GM18520 (cell line): ENCODE data around the gene BLNK.
"Not testable (repeated sequence)": the region's sequence is repeated elsewhere in the genome, so short reads cannot be mapped to it uniquely, and the experiment has no call there.

Source experiments
- ATAC-seq: cut with Tn5 transposase; IDR thresholded peaks from one replicate; pipeline ENCODE4 v1.9.1; 2021; ENCODE audit not compliant: unreplicated experiment

BLNK gene

GRCh38 chr10:96230527-96230926 is 40.8 kb downstream of the BLNK start:
- no peak for ATAC-seq

- ATAC-seq = peak; percentile 39
Observed at GRCh38 chr10:96229568-96230030, 41.8 kb downstream of the BLNK start.

DNA sequence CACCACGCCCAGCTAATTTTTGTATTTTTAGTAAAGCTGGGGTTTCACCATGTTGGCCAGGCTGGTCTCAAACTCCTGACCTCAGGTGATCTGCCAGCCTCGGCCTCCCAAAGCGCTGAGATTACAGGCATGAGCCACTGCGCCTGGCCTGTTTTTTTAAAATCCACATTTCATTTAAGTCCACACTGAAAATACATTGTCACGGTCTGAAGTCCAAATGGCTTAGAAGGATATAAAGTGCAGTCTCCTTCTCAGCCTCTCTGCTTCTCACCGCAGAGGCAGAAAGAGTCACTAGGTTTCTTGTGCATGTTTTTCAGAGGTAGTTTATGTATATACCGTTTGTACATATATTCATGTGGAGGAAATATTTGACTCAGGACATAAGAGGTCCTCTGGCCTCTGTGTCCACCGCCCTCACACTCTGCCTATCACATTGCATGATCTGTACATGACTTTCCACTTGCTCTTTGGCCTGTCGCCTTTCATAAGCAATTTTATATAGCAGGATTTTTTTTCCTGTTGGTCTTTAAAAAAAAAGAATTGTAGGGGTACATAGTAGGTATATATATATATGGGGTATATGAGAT is 42.9 kb downstream of the BLNK start:
- ATAC-seq = no peak

GRCh38 chr10:96227206-96227605 is 44.2 kb downstream of the BLNK start:
- ATAC-seq = no peak

DNA sequence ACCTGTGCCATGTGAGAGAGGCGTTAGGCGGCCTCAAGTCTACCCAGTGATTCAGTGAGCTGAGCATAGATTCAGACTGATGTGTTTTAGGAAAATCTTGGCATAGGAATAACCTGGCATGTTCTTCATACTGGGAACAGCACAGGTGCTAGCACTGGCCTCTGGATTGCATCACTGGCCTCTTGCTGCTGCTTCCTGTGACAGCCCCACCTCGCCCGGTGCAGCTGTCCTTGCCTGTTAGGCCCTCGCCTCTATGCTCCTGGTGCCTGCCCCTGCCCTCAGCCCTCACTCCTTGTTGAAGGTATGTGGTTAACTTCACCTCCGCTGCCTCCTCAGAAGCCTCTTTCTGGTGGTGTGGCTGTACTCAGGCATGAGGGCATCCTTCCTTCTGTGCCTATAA is 46.2 kb downstream of the BLNK start:
- ATAC-seq = no peak

GRCh38 chr10:96222908-96223307 is 48.5 kb downstream of the BLNK start:
- no peak for ATAC-seq

DNA sequence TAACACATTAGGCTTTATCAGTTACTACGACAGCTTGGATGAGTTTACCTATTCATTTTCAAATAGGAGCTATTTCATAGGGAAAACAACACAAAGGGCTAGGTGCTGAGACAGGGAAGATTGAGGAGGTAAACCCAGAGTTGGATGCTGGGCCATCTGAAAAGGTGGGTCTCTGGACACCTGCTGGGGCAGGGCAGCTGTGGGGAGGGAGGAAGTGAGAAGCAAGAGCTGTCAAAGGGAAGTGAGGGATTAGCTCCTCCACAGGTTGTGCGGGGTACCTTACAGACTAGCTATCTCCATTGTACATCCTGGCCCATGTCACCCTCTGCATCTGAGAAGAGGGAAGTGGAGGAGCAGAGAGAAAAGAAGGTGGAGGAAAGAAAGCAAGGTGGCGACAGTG is 48.9 kb downstream of the BLNK start:
- no peak for ATAC-seq

DNA sequence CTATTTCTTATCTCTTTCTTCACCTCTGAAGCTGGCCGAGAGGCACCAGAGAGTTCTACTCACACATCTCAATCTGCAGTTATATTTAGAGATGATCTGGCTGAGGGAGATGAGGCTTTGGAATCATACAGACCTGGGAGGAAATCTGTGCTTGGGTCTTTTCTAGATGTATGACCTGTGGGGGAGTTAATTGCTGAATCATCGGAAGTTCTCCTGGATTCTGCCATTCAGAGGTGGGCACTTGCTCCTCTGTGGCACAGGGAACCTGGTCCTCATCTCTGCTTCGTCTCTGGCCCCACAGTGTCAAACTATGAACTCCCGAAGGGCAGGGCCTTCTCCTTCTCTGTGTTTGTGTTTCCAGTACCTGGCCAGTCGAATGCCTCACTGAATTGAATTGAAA is 52.5 kb downstream of the BLNK start:
- no peak for ATAC-seq

DNA sequence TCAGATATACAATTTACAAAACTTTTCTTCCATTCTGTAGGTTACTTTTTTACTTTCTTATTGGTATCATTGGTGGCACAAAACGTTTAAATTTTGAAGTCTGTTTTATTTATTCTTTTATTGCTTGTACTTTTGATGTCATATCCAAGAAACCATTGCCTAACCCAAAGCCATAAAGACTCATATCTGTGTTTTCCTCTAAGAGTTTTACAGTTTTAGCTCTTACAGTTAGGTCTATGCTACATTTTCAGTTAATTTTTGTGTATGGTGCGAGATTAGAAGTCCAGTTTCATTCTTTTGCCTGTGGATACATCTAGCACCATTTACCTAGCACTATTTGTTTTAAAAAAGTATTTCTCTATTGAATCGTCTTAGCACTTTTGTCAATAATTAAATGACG is 53.7 kb downstream of the BLNK start:
- ATAC-seq = no peak

- ATAC-seq = no peak
Observed at GRCh38 chr10:96216775-96217174, 54.6 kb downstream of the BLNK start.

- ATAC-seq = no peak
Observed at GRCh38 chr10:96212911-96213310, 58.5 kb downstream of the BLNK start.

- ATAC-seq = no peak
Observed at GRCh38 chr10:96211764-96212163, 59.6 kb downstream of the BLNK start.

- ATAC-seq = no peak
Observed at GRCh38 chr10:96208946-96209345, 62.4 kb downstream of the BLNK start.

DNA sequence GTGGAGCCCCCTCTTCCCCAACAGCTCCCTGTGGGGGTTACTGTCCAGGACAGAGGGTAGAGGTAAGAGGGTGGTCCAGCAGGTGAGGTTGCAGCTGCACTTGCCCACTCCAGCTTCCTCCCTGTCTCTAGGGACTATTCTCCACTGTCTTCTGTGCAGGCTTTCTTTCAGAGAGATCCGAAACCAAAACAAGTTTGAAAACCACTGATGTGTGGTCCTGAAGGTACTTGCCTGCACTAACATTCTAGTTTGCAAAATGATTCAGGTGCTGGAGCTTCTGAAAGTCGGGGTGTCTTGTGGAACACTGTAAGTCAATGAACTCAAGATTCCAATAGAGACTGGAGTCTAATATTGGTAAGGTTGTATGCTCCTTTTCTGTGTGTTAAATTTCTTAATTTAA is 63.1 kb downstream of the BLNK start:
- no peak for ATAC-seq

DNA sequence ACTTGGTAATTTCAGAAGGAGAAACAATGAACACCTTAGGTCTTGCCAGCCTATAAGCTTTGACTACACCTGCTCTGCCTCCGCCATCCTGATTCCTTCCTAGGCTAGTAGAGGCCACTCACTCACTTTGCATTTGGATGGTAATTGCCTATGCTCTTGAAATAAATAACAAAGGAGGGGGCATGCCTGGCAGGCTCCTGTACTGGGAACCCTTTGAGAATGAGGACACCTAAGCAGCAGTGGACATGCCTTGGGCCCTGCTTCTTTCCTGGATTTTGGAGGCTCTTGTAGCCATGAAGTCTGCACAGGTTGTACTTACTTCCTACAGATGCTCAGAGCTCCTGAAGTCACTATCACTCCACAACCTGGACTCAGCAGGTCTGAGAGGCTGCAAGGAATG is 65.8 kb downstream of the BLNK start:
- no peak for ATAC-seq

- ATAC-seq = no peak
Observed at GRCh38 chr10:96201525-96201924, 69.8 kb downstream of the BLNK start.

- not testable (repeated sequence) for ATAC-seq
Observed at GRCh38 chr10:96189505-96189904, 81.9 kb downstream of the BLNK start.

DNA sequence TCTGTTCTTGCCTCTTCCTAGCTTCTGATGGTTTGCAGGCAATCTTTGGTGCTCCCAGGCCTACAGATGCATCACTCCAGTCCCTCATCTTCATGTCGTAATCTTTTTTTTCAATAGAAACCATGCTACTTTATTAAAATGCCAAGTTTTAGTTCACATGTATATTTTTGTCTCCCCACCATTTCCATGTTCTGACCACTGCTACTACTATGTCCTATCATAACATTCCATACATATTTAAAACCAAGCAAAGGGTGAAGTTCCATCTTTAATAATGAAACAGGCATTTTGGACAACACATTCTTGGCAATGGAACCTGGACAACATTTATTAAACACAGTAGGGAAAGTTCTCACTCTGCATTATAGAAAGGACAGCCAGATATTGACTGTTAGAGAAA is 82.5 kb downstream of the BLNK start:
- no peak for ATAC-seq

DNA sequence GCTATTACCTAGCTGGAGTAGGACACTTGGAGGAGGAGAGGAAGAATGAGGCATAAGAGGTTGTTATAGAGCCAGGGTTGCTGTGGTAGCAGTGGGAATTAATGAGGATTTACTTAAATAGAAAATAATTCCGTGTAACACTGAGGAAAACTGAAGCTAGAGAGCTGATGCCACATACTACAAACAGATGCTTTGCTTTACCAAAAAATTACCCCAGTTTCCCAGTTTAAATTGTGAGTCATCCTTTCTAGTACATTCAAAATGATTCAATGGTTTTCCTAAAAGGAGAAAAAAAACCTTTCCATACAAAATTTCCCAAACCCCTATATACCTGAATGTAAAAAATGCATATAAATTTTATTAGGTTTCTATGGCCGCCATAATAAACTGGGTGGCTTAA is 82.9 kb downstream of the BLNK start:
- ATAC-seq = no peak

DNA sequence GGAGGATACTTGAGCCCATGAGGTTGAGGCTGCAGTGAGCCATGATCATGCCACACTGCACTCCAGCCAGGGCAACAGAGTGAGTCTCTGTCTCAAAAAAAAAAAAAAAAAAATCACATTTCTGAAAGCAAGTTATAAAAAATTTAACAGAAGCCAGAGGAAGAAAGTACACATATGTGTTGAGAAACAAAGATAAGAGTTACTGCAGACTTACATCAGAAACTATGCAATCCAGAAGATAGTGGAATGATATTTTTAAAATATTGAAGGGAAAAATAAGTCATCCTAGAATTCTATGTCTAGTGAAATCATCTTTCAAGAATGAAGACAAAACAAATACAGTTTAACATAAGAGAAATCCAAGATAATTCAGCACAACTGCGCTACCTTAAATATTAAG is 94.4 kb downstream of the BLNK start:
- ATAC-seq = no peak

DNA sequence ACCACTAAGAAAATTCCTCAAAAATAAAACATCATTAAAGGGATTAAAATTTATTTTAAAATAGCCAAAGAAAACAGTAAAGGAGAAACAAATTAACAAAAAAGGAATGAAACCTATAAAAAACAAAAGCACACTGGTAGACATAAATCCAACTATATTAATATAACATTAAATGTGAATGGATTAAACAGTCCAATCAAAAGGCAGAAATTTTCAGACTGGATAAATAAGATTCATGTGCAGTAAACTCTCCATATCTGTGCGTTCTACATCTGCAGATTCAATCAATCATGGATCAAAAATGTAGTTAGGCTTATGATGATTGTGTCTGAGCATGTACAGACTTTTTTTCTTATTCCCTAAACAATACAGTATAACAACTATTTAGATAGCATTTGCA is 98.7 kb downstream of the BLNK start:
- ATAC-seq = no peak

DNA sequence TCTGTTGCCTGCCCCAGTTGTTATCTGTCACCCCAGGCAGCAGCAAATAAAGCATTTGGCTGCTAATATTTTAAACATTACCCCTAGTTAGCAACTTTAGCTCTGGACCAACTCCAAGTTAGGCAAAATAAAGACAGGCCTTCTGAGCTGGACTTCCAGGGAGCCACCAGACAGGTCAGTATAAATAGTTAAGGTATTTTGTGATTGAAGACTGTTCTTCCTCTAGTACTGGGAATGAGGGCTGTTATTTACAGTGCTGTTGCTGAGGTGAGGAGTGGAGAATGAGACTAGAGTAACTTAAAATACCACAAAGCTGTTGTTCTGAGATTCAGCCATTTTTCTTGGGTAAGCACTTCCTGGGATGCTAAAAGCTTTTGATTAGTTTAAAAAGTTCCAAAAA is 101.1 kb downstream of the BLNK start:
- no peak for ATAC-seq

DNA sequence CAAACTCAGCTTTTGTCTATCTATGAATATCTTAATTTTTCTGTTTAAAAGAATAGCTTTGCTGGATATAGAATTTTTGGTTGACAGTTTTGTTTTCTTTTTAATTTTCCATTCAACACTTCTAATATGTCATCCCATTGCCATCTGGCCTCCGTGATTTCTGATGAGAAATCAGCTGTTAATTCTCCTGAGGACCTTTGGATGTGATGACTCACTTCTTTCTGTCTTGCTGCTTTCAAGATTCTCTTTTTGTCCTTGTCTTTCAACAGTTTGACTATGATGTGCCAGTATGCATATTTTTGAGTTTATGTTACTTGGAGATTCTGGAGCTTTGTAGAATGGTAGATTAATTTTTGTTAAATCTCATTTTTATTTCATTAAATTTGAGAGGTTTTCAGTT is 102.8 kb downstream of the BLNK start:
- ATAC-seq = no peak

GRCh38 chr10:96165726-96166125 is 105.6 kb downstream of the BLNK start:
- no peak for ATAC-seq
